ENCODE measurements around the gene FBRS.

- TF ChIP-seq, protein P1, sequence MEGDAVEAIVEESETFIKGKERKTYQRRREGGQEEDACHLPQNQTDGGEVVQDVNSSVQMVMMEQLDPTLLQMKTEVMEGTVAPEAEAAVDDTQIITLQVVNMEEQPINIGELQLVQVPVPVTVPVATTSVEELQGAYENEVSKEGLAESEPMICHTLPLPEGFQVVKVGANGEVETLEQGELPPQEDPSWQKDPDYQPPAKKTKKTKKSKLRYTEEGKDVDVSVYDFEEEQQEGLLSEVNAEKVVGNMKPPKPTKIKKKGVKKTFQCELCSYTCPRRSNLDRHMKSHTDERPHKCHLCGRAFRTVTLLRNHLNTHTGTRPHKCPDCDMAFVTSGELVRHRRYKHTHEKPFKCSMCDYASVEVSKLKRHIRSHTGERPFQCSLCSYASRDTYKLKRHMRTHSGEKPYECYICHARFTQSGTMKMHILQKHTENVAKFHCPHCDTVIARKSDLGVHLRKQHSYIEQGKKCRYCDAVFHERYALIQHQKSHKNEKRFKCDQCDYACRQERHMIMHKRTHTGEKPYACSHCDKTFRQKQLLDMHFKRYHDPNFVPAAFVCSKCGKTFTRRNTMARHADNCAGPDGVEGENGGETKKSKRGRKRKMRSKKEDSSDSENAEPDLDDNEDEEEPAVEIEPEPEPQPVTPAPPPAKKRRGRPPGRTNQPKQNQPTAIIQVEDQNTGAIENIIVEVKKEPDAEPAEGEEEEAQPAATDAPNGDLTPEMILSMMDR (tag by site-specific recombination; IDR thresholded peaks at IDR 0.05), result no peak
- TF ChIP-seq ZNF549 (tag by site-specific recombination; IDR thresholded peaks at IDR 0.05) (no peak), ZNF155 (tag by site-specific recombination; IDR thresholded peaks at IDR 0.05) (no peak), ZNF707 (tag by site-specific recombination; IDR thresholded peaks at IDR 0.05) (no peak), ZBTB44 (tag by site-specific recombination; IDR thresholded peaks at IDR 0.05) (no peak), ZNF701 (tag by site-specific recombination; IDR thresholded peaks at IDR 0.05) (no peak)
These were observed 11.0 kb downstream of the FBRS start for GRCh38 chr16:30669026-30669902.

Data from HEK293 (cell line).